A172 (cell line): ENCODE data around the gene SLC35F6. TPM values are rescaled to one million over a fixed set of nuclear protein-coding genes. Genes with fewer than 3 reads are reported as not detected.
"Not testable (repeated sequence)": the region's sequence is repeated elsewhere in the genome, so short reads cannot be mapped to it uniquely, and the experiment has no call there.

Experiments used
- DNase-seq: peaks from one replicate; pipeline ENCODE4 v3.0.0-alpha.2; 2015; ENCODE audit warnings: low spot score
- total RNA-seq: library from RNA; depleted of rRNA; stranded (reverse); fragments of >200 nt; shearing (Covaris generic); gene quantifications from 2 replicates; pipeline ENCODE4 v1.2.3, GENCODE V29; 2014

The SLC35F6 gene
- total RNA-seq, 1 experiment from 2014 or later: 35.9 TPM

- DNase-seq: no peak
Measured at GRCh38 chr2:26784570-26785234, 20.6 kb downstream of the SLC35F6 start.

- peak; percentile 100 for DNase-seq
Measured at GRCh38 chr2:26785431-26786206, 21.5 kb downstream of the SLC35F6 start, which contains the start of gene CENPA. TSS of gene CENPA (plus strand) at chr2:26786056. CDS start at chr2:26786197, 141 bp downstream.

GRCh38 chr2:26786207-26787028, 22.3 kb downstream of the SLC35F6 start:
- DNase-seq: no peak

GRCh38 chr2:26792720-26793119, 28.6 kb downstream of the SLC35F6 start:
- DNase-seq: no peak

- no peak for DNase-seq
Measured at GRCh38 chr2:26793518-26793917, 29.4 kb downstream of the SLC35F6 start.

- not testable (repeated sequence) for DNase-seq
Measured at GRCh38 chr2:26795135-26795534, 31.1 kb downstream of the SLC35F6 start.

GRCh38 chr2:26801328-26801727, 37.2 kb downstream of the SLC35F6 start:
- no peak for DNase-seq

GRCh38 chr2:26801796-26802195, 37.7 kb downstream of the SLC35F6 start:
- no peak for DNase-seq

- DNase-seq: peak; percentile 97
Measured at GRCh38 chr2:26805241-26805676, 41.2 kb downstream of the SLC35F6 start.

- DNase-seq: no peak
Measured at GRCh38 chr2:26807788-26808460, 43.8 kb downstream of the SLC35F6 start.

- DNase-seq: no peak
Measured at GRCh38 chr2:26809211-26809610, 45.1 kb downstream of the SLC35F6 start.

- no peak for DNase-seq
Measured at GRCh38 chr2:26809876-26810577, 45.9 kb downstream of the SLC35F6 start.

GRCh38 chr2:26811261-26811660, 47.2 kb downstream of the SLC35F6 start:
- no peak for DNase-seq

- DNase-seq: no peak
Measured at GRCh38 chr2:26811791-26812694, 48.0 kb downstream of the SLC35F6 start.

GRCh38 chr2:26812731-26813130, 48.6 kb downstream of the SLC35F6 start:
- no peak for DNase-seq

GRCh38 chr2:26814072-26814765, 50.1 kb downstream of the SLC35F6 start:
- DNase-seq: not testable (repeated sequence)

- DNase-seq: no peak
Measured at GRCh38 chr2:26816893-26817292, 52.8 kb downstream of the SLC35F6 start.

GRCh38 chr2:26818255-26818654, 54.2 kb downstream of the SLC35F6 start:
- DNase-seq: no peak

- DNase-seq: no peak
Measured at GRCh38 chr2:26818972-26819371, 54.9 kb downstream of the SLC35F6 start.
